Activated naive CD8-positive, alpha-beta T cell treated with anti-CD3 and anti-CD28 coated beads for 36 hours (primary cell): ENCODE data around the gene PRR9. TPM values are rescaled to one million over a fixed set of nuclear protein-coding genes. Genes with fewer than 3 reads are reported as not detected.
A peak's percentile ranks its signal among the peaks of the same experiment; 100 is the strongest.
"Not testable (repeated sequence)": the region's sequence is repeated elsewhere in the genome, so short reads cannot be mapped to it uniquely, and the experiment has no call there.

ENCODE experiments used
- DNase-seq: peaks from one replicate; pipeline ENCODE4 v3.0.0; 2021
- H3K27ac Mint-ChIP-seq: one replicate; pipeline ENCODE4 v1.8.0; 2022; ENCODE audit warnings: mild to moderate bottlenecking, moderate library complexity, mixed read lengths
- H3K27me3 Mint-ChIP-seq: one replicate; pipeline ENCODE4 v1.8.0; 2022; ENCODE audit warnings: mild to moderate bottlenecking, mixed read lengths
- H3K36me3 Mint-ChIP-seq: one replicate; pipeline ENCODE4 v1.8.0; 2021; ENCODE audit warnings: mild to moderate bottlenecking, mixed read lengths
- H3K4me1 Mint-ChIP-seq: one replicate; pipeline ENCODE4 v1.8.0; 2021; ENCODE audit warnings: mixed read lengths
- H3K4me3 Mint-ChIP-seq: one replicate; pipeline ENCODE4 v1.8.0; 2022; ENCODE audit warnings: mild to moderate bottlenecking, moderate library complexity, mixed read lengths
- H3K9me3 Mint-ChIP-seq: one replicate; pipeline ENCODE4 v1.8.0; 2022; ENCODE audit warnings: mixed read lengths
- total RNA-seq, 2 experiments: library from RNA; stranded (reverse); gene quantifications; one replicate each; pipeline ENCODE4 v1.2.3, GENCODE V29; 2021

Gene PRR9
- total RNA-seq, 2 experiments from 2014 or later, result not detected

- Mint-ChIP-seq H3K4me3 (no peak overlapping the region), H3K9me3 (no peaks in the 10 kb centered on the region), H3K27me3 (peaks cover 11% of the 10 kb centered on the region), H3K4me1 (no peaks in the 10 kb centered on the region), H3K27ac (no peak overlapping the region), H3K36me3 (no peaks in the 10 kb centered on the region)
- DNase-seq, result no peak
These were observed 496 bp downstream of the PRR9 start for GRCh38 chr1:153217744-153218416.

- Mint-ChIP-seq H3K27me3 (peaks cover 17% of the 10 kb centered on the region), H3K4me3 (no peak overlapping the region), H3K36me3 (no peaks in the 10 kb centered on the region), H3K9me3 (no peaks in the 10 kb centered on the region), H3K4me1 (no peaks in the 10 kb centered on the region), H3K27ac (no peak overlapping the region)
- no peak for DNase-seq
These were observed 3.4 kb downstream of the PRR9 start for GRCh38 chr1:153220606-153221303.

- not testable (repeated sequence) for H3K36me3 Mint-ChIP-seq, H3K4me3 Mint-ChIP-seq, H3K9me3 Mint-ChIP-seq, H3K27ac Mint-ChIP-seq, H3K4me1 Mint-ChIP-seq
- peaks cover 17% of the 10 kb centered on the region for H3K27me3 Mint-ChIP-seq
- peak; percentile 31 for DNase-seq
These were observed 5.9 kb downstream of the PRR9 start for GRCh38 chr1:153223040-153223891.

- peaks cover 16% of the 10 kb centered on the region for H3K27me3 Mint-ChIP-seq
- H3K9me3 Mint-ChIP-seq, result no peaks in the 10 kb centered on the region
- DNase-seq, result no peak
These were observed 10.4 kb downstream of the PRR9 start for GRCh38 chr1:153227810-153228209.

GRCh38 chr1:153228491-153228890 is 11.1 kb downstream of the PRR9 start:
- no peak overlapping the region for H3K27ac Mint-ChIP-seq
- H3K4me3 Mint-ChIP-seq, result no peak overlapping the region
- peaks cover 9% of the 10 kb centered on the region for H3K27me3 Mint-ChIP-seq
- no peaks in the 10 kb centered on the region for H3K9me3 Mint-ChIP-seq
- DNase-seq, result no peak
- no peaks in the 10 kb centered on the region for H3K36me3 Mint-ChIP-seq
- H3K4me1 Mint-ChIP-seq, result no peaks in the 10 kb centered on the region

More at GRCh38 chr1:153227810-153228209, 10.4 kb downstream of the PRR9 start:
- Mint-ChIP-seq H3K4me3 (no peak overlapping the region), H3K36me3 (no peaks in the 10 kb centered on the region), H3K27ac (no peak overlapping the region), H3K4me1 (no peaks in the 10 kb centered on the region)

GRCh38 chr1:153229076-153229829 is 11.9 kb downstream of the PRR9 start:
- not testable (repeated sequence) for H3K27me3 Mint-ChIP-seq, H3K9me3 Mint-ChIP-seq, H3K36me3 Mint-ChIP-seq, H3K27ac Mint-ChIP-seq, H3K4me1 Mint-ChIP-seq, H3K4me3 Mint-ChIP-seq
- peak; percentile 24 for DNase-seq

- no peaks in the 10 kb centered on the region for H3K4me1 Mint-ChIP-seq
- no peak for DNase-seq
- no peak overlapping the region for H3K4me3 Mint-ChIP-seq
- peaks cover 10% of the 10 kb centered on the region for H3K27me3 Mint-ChIP-seq
- no peaks in the 10 kb centered on the region for H3K9me3 Mint-ChIP-seq
- no peak overlapping the region for H3K27ac Mint-ChIP-seq
- H3K36me3 Mint-ChIP-seq, result no peaks in the 10 kb centered on the region
These were observed 14.0 kb downstream of the PRR9 start for GRCh38 chr1:153231363-153231762.

GRCh38 chr1:153231785-153232184 is 14.4 kb downstream of the PRR9 start:
- H3K4me3 Mint-ChIP-seq, result no peak overlapping the region
- peaks cover 10% of the 10 kb centered on the region for H3K27me3 Mint-ChIP-seq
- no peaks in the 10 kb centered on the region for H3K4me1 Mint-ChIP-seq
- H3K9me3 Mint-ChIP-seq, result no peaks in the 10 kb centered on the region
- no peak overlapping the region for H3K27ac Mint-ChIP-seq
- no peaks in the 10 kb centered on the region for H3K36me3 Mint-ChIP-seq
- no peak for DNase-seq

- H3K9me3 Mint-ChIP-seq, result no peaks in the 10 kb centered on the region
- DNase-seq, result no peak
- no peak overlapping the region for H3K4me3 Mint-ChIP-seq
- H3K36me3 Mint-ChIP-seq, result no peaks in the 10 kb centered on the region
- no peaks in the 10 kb centered on the region for H3K4me1 Mint-ChIP-seq
- peaks cover 15% of the 10 kb centered on the region for H3K27me3 Mint-ChIP-seq
- H3K27ac Mint-ChIP-seq, result no peak overlapping the region
These were observed 15.2 kb downstream of the PRR9 start for GRCh38 chr1:153232553-153232952.

- Mint-ChIP-seq H3K27me3 (peaks cover 16% of the 10 kb centered on the region), H3K4me1 (no peaks in the 10 kb centered on the region), H3K9me3 (no peaks in the 10 kb centered on the region), H3K27ac (no peak overlapping the region), H3K36me3 (no peaks in the 10 kb centered on the region), H3K4me3 (no peak overlapping the region)
- DNase-seq, result no peak
These were observed 16.1 kb downstream of the PRR9 start for GRCh38 chr1:153233448-153233847.

- peaks cover 11% of the 10 kb centered on the region for H3K27me3 Mint-ChIP-seq
- no peaks in the 10 kb centered on the region for H3K9me3 Mint-ChIP-seq
- no peak overlapping the region for H3K4me3 Mint-ChIP-seq
- DNase-seq, result no peak
- no peaks in the 10 kb centered on the region for H3K4me1 Mint-ChIP-seq
- H3K27ac Mint-ChIP-seq, result no peak overlapping the region
- H3K36me3 Mint-ChIP-seq, result no peaks in the 10 kb centered on the region
These were observed 21.1 kb downstream of the PRR9 start for GRCh38 chr1:153238527-153238926.

GRCh38 chr1:153242160-153242559 is 24.8 kb downstream of the PRR9 start:
- H3K9me3 Mint-ChIP-seq, result no peaks in the 10 kb centered on the region
- DNase-seq, result no peak
- no peak overlapping the region for H3K4me3 Mint-ChIP-seq
- H3K27ac Mint-ChIP-seq, result no peak overlapping the region
- no peaks in the 10 kb centered on the region for H3K36me3 Mint-ChIP-seq
- peaks cover 5% of the 10 kb centered on the region for H3K27me3 Mint-ChIP-seq
- no peaks in the 10 kb centered on the region for H3K4me1 Mint-ChIP-seq

GRCh38 chr1:153245466-153245865 is 28.1 kb downstream of the PRR9 start:
- no peaks in the 10 kb centered on the region for H3K36me3 Mint-ChIP-seq

GRCh38 chr1:153246018-153246417 is 28.6 kb downstream of the PRR9 start:
- H3K9me3 Mint-ChIP-seq, result no peaks in the 10 kb centered on the region
- no peaks in the 10 kb centered on the region for H3K4me1 Mint-ChIP-seq
- peaks cover 26% of the 10 kb centered on the region for H3K27me3 Mint-ChIP-seq
- no peaks in the 10 kb centered on the region for H3K36me3 Mint-ChIP-seq
- DNase-seq, result no peak
- H3K27ac Mint-ChIP-seq, result no peak overlapping the region
- H3K4me3 Mint-ChIP-seq, result no peak overlapping the region

More at GRCh38 chr1:153245466-153245865, 28.1 kb downstream of the PRR9 start:
- H3K9me3 Mint-ChIP-seq, result no peaks in the 10 kb centered on the region
- peaks cover 22% of the 10 kb centered on the region for H3K27me3 Mint-ChIP-seq
- H3K4me3 Mint-ChIP-seq, result no peak overlapping the region
- H3K27ac Mint-ChIP-seq, result no peak overlapping the region
- H3K4me1 Mint-ChIP-seq, result no peaks in the 10 kb centered on the region
- DNase-seq, result no peak

- Mint-ChIP-seq H3K27me3 (peaks cover 32% of the 10 kb centered on the region), H3K36me3 (no peaks in the 10 kb centered on the region), H3K9me3 (no peaks in the 10 kb centered on the region), H3K4me3 (no peak overlapping the region), H3K27ac (no peak overlapping the region), H3K4me1 (no peaks in the 10 kb centered on the region)
- DNase-seq, result no peak
These were observed 29.4 kb downstream of the PRR9 start for GRCh38 chr1:153246825-153247224.
